Raji (cell line): ENCODE measurements around the gene TEX44.

Source experiments
- POLR2A ChIP-seq: IDR thresholded peaks from 2 replicates; pipeline ENCODE4 v1.6.1; 2011; ENCODE audit warnings: low read depth, low read length, control low read depth; ENCODE audit not compliant: insufficient read depth

Gene TEX44

DNA sequence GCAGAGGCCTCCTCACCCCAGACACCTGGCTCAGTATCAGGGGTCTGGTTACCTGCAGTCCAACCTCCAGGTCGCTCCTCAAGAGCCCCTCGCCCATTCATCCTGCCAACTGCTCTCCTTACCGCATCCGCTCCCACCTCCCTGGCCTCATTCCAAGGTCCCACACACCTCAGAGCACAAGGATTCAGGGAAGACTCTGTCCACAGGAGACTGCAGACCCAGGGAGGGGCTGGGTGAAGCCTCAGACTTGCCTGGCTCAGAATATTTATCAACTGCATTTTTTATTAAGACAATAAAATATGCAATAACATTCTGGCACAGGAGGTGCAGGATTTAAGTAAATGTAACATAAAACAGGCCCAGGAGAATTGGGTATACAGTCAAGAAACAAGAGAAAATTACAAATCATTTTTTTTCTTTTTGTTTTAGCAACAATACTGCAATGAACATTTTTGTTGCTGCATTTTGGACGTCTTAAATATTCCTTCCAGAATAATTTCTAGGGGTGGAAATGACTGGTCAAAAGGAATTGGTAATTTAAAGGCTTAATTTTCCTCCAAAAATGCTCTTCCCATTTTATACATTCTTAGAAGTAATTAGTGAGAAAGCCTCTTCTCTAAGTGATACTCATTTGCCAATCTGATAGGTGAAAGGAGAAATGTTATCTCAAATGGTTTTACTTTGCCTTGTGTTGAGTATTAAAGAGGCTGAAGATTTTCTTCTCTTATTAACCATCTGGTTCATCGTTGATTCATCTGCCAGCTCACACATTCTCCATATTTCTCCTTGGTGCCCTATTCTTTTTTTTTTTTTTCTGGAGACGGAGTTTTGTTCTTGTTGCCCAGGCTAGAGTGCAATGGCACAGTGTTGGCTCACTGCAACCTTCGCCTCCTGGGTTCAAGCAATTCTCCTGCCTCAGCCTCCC lies 42.5 kb downstream of the TEX44 start:
- no peak for TF ChIP-seq POLR2A

- TF ChIP-seq POLR2A = no peak
Measured at GRCh38 chr2:231640241-231640640, 47.6 kb downstream of the TEX44 start.

GRCh38 chr2:231640641-231641111 lies 48.0 kb downstream of the TEX44 start:
- TF ChIP-seq POLR2A = no peak

DNA sequence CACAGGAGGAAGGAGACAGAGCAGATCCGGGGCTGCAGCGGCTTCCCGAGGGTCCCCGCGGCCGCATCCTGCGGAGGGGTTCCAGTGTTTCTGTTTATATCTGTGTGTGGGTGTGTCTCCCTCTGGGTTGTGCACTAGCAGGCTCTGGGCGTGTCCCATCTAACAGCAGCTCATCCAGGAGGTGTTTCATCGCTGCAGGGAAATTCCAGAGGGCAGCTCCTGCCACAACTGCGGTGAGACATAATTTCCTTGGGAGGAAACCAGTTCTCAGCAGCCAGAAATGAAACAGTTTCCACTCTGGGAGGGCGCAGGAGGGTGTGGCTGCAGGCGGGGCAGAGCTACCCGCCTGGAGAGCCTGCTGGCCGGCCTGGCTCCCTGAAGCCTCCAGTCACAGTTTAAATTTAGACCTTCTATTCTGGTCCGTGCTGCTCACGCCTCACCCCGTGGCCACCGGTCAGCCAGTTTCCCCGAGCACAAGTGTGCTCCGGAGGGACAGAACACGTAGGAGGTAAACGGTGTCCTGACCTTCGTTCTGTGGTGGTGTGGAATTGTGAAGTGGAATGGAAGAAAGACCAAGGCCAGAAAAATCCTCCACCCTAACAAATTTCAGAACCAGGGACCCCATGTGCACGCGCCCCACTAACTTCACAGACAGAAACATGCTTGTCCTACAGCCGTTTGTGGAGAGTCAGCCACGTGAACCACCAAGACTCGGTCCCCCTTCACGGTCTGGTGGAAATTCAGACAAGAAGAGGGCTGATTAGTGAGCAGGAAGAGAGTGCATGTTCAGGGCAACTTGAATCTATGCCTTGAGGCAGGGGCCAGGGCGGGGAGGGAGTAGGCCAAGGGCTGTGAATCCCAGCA lies 50.2 kb downstream of the TEX44 start:
- TF ChIP-seq POLR2A = no peak

GRCh38 chr2:231643495-231643888 lies 50.8 kb downstream of the TEX44 start:
- TF ChIP-seq POLR2A = no peak
